NCI-H345 (cell line): ENCODE results near the gene SLC66A1.

Experiments
- DNase-seq: peaks from one replicate; lab custom pipeline; 2025; lab: John Stamatoyannopoulos, UW

SLC66A1 gene

DNA sequence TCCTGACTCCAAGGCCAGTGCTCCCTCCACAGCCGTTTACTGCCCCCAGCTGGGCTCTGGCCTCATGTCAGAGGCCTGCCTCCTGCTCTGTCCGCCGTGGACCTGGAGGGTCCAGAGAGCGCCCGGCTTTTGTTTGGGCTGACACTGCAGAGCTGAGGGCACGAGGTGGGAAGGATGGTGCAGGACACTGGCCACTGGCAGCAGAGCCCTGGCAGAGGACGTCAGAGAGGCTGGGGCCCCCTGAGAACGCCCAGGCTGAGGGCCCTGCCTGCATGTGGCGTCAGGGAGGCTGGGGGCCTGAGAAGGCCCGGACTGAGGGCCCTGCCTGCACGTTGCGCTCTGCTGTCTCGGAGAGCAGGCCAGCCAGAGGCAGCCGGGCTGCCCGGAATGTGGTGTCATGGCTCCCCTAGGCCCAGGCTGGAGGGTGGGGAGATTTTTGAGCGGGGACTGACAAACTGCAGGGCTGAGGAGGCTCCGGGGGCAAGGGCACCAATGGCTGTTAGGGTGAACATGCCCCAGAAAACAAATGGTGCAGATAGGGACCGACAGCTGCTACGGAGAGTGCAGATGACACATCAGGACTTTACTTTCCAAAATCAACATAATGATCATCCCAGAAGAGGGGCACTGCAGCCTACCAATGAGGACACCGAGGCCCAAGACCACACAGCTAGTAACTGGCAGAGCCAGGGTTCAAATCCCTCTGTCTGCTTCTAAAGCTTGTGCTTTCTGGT is 31.7 kb downstream of the SLC66A1 start:
- no peak for DNase-seq

DNA sequence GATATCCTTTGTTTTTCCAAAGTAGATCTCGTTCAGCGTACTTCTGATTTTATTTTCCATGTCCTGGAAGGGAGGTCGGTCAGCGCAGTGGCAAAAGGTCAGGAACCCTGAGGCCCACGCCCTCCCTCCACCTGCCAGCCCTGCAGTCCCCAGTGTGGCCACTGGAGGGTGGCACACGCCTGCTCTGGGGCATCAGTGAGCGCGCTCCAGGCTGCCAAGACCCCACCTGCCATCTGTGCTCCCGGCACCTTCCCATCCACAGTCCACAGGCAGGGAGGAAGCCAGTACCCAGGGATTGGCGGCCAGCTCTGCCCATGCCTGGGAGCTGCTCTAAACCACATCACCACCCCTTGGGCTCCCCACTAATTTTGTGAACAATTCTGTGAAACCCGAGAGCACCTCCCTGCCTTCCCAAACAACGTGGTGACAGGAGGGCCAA is 32.3 kb downstream of the SLC66A1 start:
- peak; percentile 59 for DNase-seq

- no peak for DNase-seq
Measured at GRCh38 chr1:19344831-19345230, 32.7 kb downstream of the SLC66A1 start.

- no peak for DNase-seq
Measured at GRCh38 chr1:19345391-19345790, 33.3 kb downstream of the SLC66A1 start.

DNA sequence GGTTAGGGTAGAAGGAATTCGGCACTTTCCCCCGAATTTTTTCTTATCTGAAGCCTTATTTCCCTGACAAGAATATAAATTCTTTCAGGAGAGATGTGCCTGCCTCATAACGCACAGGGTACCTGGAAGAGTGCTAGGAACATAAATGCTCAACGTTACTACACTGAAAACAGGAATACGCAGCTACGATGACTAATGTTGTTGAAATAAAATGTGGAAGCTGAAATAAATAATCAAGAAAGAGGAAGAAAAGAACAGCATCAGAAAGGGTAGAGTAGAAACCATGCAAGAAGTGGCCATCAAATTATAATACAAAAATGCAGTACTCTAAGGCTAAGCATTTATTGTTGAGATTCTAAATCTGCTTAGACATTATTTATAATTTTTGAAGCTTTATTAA is 33.9 kb downstream of the SLC66A1 start:
- no peak for DNase-seq

GRCh38 chr1:19347533-19348172 is 35.5 kb downstream of the SLC66A1 start:
- no peak for DNase-seq

DNA sequence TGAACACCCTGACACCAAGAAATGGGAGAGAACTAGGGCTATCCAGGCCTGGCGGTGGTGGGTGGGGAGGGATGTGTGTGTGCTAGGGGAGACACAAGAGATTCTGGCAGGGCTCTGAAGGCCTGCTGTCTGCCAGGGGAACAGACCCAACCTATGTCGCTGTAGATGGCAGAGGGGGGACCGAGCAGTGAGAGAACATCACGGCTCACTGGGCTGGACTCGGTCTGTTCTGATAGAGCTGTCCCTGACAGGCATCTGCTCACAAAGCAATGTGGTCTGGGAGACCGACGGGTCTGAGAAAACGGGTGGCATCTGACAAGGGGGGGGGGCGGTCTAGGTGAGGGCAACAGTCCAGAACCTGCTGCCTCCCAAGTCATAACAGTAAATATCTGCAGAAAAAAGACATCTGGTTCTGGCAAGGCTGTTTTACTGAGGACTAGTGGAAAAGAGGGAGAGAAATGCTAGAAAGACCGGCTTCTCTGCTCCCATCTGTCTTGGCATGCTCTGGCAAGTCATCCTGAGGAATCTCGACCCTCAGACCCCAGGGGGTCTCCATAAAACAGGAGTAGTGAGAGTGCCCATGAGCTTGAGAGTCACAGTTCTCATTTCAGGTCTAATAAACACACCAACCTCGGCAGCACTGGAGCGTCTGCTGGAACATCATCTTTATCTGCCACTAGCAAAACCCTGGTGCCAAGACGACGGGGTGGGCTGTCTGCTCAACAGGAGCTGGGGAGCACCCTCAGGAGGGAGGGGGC is 36.5 kb downstream of the SLC66A1 start:
- no peak for DNase-seq

DNA sequence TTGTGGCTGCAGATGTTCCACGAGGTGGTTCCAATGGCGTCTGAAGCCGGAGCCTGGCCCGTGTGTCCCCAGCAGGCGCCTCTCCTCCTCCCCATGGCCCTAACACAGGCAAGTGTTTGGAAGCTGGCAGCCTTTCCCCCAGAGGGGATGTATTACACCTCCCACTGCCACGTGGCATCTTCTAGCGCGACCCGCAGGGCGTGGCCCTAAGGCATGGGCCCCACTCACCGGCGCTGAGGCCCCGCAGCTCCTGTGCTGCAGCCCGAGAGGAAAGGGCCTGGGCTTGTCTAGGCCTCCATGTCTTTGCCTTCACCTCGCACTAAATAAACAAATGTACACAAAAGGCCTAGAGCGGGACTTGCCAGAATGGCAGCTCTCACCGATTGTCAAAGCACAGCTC is 37.9 kb downstream of the SLC66A1 start:
- peak; percentile 83 for DNase-seq

DNA sequence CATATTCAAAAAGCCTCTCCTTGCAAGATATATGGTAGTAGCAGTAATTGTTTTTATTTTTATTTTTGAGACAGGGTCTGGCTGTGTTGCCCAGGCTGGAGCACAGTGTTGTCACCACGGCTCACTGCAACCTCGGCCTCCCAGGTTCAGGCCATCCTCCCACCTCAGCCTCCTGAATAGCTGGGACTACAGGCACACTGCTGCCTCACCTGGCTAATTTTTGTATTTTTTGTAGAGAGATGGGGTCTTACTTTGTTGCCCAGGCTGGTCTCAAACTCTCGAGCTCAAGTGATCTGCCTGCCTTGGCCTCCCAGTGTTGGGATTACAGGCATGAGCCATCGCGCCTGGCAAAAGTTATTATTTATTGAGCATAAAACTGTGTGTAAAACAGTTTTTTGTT is 38.4 kb downstream of the SLC66A1 start:
- DNase-seq = no peak

- DNase-seq = no peak
Measured at GRCh38 chr1:19351873-19352272, 39.7 kb downstream of the SLC66A1 start.

DNA sequence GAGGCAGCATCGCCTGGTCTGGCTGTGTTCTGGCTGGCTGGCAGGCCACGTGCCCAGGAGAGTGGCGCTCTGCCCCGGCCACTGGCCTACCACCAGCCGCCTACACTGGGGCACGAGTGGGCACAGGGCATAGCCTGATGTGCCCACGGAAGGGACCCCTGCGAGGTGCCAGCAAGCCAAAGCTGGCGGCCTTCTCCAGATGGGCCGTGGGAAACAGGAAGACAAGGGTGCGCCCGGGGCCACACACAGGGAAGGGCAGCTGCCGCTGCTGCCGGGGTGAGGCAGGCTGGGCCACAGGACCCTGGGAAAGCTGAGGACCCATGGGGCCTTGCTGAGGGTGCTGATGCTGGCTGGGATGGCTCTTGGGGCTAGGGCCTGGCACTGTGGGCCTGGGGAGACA is 40.7 kb downstream of the SLC66A1 start:
- no peak for DNase-seq

GRCh38 chr1:19353596-19353995 is 41.5 kb downstream of the SLC66A1 start:
- DNase-seq = peak; percentile 96

DNA sequence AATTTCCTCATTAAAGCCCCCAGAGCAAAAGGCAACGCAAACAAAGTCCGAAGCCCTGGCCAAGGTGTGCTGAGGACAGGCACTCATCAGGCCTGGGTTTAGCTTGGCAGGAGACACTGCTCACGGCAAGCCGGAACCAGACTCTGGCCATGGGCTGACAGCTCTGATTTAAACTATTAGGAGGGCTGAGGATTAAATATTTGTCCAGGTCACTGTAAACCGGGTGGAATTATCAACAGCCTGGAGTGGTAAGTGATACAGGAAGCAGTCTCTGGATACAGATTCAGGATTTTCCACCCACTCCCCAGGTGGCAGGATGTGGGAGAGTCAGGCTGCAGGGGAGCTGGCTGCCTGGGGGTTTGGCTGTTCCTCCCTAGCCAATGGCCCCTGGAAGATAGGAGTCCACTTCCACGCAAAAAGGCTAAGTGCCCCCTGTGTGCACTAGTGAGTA is 42.4 kb downstream of the SLC66A1 start:
- peak; percentile 55 for DNase-seq

DNA sequence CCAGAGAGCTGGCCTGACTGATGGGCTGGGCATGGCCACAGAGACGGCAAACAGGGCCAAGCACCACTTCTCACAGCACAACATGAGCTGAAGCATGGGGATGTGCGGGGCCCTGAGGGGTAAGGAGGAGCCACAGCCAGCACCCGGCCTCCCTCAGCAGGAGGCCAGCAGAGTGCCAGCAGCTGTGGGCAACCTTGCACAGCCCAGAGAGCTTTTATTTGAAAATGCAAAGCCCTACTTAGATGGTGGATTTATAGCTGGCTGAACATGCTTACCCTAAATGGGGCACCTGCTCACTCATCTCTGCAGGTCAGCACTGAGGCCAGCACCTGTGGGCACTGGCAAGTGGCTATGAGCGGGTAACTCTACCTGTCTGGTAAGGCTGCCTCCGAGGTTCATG is 44.1 kb downstream of the SLC66A1 start:
- DNase-seq = peak; percentile 93

DNA sequence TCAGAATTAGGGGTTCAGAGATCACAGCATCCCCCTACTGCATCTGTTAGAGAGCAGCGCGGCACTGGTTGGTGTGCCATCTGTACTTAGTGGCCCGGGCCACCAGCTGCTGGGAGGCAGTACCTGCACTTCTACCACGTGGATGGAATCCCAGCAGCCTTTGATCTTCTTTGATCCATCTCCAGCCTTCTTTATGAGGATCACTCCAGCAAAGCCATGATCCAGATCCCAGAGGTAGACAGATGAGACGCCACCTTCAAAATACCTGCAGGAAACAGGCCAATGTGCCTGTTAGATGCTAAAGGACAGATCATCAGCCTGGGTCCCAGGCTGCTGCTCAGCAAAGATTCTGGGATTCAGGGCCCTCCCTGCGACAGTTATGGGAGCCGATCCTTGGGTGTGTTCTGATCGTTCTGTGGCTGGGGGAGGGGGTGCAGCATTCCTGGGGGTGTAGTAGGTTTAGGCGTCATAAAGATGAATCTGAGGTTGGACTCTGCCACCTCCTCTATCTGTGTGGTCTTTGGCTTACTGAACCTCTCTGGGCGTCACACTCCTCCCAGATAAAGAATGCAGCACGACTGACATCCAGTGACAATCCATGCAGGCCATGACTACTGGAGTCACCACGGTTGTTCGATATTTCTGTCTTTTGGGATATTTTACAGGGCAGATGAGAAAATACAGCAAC is 45.3 kb downstream of the SLC66A1 start:
- no peak for DNase-seq

- no peak for DNase-seq
Measured at GRCh38 chr1:19358710-19359109, 46.6 kb downstream of the SLC66A1 start.

- DNase-seq = no peak
Measured at GRCh38 chr1:19359357-19359756, 47.2 kb downstream of the SLC66A1 start.

DNA sequence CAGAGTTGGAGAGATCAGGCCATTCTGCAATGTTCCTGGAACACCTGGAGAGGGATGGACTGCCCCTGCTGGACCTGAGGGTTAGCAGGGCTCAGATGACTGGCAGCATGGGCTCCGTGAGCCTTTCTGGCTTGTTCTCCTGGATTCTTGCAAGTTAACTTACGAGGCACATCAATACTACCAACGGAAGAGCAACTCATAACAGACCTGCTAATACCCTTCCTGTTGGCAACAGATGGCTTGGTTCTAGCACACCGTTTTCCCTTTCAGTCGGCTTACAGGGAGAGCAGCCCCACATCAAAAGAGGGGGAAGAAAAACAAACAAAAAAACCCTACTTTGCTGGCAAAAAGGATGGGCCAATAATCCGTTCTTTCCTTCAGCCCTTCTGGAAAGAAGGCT is 47.9 kb downstream of the SLC66A1 start:
- no peak for DNase-seq

DNA sequence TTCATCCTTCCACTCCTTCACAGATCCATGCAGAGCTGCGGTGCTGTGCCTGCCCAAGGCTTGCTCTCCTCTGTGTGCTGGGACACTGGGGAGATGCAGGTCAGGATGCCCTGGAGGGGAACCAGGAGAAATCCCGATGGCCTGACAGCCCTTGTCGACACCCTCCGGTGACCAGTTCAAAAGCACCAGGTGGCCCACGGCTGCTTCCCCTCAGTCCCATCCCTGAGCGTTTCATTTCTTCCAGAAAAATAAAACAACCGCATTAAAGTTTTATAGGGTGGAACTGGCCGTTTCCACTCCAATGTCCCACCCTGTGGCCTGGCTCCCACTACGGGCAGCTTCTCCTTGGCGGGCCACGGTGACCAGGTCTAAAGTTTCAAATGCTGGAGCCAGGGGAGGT is 48.3 kb downstream of the SLC66A1 start:
- DNase-seq = no peak

- DNase-seq = peak; percentile 35
Measured at GRCh38 chr1:19360843-19361610, 48.9 kb downstream of the SLC66A1 start.

- DNase-seq = no peak
Measured at GRCh38 chr1:19361611-19362147, 49.6 kb downstream of the SLC66A1 start.
